HPDE6-E6E7 (cell line): ENCODE results near the gene TPH2.

Experiments
- DNase-seq: peaks from one replicate; pipeline ENCODE4 v3.0.0; 2011; ENCODE audit warnings: missing footprints; ENCODE audit errors: extremely low spot score

TPH2 gene

DNA sequence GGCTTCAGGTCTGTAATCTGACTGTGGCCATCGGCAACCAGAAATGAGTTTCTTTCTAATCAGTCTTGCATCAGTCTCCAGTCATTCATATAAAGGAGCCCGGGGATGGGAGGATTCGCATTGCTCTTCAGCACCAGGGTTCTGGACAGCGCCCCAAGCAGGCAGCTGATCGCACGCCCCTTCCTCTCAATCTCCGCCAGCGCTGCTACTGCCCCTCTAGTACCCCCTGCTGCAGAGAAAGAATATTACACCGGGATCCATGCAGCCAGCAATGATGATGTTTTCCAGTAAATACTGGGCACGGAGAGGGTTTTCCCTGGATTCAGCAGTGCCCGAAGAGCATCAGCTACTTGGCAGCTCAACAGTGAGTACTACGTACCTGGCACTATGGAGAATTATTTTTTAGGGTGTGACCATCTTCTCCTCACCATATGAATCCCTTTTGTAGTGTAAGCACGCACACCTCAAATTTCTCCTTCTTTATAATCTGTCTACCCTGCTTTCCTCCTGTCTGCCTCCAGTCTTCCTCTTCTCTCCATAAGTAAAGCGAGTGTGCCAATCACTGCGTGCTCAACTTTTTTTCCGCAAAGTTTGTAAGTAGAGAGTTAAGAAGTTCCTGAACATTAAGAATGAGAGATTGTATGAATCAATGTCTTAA, at the start of gene TPH2:
TSS of gene TPH2 (plus strand) at position 118 of the 658 bp plus-strand sequence. CDS start at position 260, 142 bp downstream.
- peak; percentile 28 for DNase-seq

DNA sequence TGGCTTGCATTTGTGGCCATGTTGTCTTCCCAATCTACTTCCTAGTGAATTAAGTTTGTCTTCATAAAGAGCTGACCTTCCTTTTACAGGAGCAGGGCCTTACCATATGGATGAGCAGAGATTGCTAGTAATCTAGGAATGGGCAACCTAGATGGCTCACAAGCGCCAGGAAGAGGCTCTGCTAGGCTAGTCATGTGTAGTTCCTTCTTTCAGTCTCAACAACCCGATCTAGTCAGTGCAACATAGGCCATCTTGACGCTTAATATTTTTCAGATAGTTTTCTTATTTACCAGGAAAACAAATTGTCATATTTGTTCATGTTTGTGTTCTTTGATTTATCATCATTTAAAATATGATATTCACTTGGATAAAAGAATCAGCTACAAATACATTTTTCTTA, 48.2 kb upstream of the TPH2 start:
- DNase-seq = no peak

DNA sequence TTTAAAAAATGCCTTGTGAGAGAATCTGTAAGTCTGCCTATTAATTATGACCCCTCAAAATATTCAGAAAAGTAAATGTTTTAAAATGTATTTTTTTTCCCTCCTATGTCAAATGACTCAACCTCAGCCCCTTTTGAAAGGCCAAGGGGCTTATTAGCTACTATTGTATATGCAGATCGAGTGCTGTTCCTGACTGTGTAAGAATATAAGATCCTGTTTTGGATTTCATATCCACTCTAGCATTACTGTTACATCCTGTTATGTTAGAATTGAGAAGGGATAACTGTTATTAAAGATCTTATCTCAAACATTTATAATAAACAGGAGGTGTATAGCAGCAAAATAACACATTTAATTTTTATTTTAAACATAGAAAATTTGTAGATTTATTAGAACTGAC, 46.6 kb upstream of the TPH2 start:
- DNase-seq = no peak

DNA sequence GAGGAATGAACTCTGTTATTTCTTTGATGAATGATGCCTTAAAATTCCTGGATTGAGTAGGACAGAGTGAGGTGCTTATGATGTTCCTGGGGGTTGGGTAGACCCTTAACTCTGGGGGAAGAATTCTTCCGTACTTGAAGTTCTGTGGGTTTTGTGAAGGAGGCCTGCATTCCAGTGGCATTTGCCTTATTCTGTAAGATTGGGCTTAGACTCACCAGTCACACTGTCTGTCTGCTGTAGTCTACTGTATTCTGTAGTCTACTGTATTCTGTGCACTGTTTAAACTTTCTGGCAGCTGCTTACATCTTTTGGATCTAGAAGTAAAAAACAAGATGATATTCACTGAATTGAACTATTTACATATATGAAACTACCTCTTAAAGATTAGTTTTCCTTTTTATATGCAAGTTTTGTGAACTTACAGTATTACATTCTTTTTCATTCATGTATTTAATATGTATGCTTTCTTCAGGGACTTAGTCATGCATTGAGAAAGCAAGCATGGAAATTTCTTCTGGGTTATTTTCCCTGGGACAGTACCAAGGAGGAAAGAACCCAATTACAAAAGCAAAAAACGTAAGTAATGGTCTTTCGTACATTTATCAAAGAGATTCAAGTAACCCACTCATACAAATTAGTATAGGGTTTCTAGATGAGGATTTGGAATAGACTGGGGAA, 42.3 kb upstream of the TPH2 start:
- DNase-seq = no peak

DNA sequence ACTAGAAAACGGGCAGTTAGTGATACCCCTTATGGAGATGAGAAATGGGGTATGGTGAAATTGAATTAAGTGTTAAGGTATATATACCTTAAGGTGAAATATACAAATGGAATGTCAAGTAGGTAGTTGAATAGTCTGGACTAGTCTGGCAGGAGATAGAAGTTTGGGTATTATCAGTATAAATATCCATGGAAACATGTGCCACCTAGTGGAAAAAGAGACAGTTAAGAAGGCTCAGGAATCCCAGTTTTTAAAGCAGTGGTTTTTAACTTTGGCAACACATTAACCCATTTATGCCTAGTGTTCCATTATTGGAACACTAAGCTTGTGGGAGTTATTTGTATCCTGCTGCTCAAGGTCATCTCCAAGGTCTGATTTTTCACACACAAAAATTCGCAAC, 38.6 kb upstream of the TPH2 start:
- peak; percentile 2 for DNase-seq

DNA sequence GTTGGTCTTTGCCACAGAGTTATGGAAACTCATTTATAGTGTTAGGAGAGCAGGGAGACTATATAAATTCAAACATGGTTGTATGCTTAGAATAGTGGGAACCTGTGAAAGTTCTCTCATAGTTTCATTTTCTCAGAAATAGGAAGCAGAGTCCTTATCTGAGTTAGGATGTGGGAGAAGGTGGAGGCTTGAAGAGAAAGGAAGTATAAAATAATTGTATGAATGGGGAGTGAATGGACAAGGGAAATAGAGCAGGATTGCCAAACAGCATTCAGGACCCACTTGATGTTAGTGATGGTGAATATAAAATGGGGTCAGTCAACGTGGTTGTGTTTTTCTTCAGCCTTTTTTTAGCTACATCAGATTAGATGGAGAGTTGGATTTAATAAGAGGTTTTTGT, 34.0 kb upstream of the TPH2 start:
- DNase-seq = no peak

DNA sequence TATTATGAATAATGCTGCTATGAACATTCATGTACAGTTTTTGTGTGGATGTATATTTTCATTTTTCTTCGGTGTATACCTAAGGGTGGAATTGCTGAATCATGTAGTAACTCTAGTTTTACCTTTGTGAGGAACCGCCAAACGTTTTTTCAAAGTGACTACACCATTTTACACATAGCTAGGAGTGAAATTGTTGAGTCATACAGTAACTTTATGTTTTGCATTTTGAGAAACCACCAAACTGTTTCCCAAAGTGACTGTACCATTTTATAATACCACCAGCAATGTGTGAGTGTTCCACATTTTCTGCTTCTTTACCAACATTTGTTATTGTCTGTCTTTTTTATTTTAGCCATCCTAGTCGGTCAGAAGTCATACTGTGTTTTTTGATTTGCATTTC, 3.1 kb upstream of the TPH2 start:
- DNase-seq = no peak

DNA sequence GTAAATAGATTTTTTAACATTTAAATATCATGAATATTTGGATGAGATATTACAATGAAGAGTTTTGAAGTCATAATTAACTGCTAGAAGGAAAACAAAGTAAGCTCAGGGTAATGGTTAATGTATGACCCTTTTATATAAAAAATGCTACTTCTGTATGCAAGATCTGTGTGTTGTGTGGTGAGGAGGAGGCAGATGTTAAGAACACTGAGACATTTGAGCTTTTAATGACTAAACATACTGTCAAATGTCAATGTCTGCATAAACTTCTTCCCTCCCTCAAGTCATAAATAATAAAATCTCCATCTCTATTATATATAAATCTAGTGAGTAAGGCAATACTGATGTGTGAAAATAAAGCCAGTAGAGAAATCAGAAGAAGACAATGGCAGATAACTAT, 1.4 kb downstream of the TPH2 start:
- DNase-seq = no peak

DNA sequence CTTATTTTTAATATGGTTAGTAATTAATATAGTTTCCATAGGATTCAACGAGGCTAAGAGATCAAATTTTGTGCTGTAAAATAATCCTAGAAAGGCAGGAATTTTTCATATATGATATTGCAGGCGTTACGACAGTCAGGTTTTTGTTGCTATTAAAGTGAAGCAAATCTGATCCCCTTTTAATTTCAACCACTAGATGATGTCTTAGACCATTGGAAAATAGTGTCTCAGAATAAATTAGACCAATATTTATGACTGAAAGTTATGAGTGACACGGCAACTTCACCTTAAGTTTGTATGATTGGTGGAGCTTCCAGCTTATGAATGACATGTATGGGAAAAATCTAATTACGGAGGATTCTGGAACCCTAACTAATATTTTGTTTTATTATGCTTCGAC, 2.5 kb downstream of the TPH2 start:
- DNase-seq = no peak

DNA sequence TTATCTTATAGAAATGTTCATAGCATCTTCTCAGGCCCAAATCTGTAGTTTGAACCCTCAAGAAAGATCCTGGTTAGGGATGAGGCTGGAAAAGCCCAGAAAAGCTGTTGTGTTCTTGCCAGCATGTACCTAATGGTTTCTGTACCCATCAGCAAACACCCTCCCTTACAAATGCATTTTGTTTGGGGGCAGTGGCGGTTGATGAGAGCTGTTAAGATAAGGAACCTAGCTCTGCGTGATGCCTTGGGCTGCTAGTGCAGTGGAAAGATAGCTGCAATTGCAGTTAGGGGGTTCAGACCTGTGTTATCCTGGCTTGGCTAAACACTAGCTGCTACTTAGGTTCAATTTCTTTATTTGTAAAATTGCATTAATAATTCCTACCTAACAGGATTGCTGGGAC, 3.6 kb downstream of the TPH2 start:
- DNase-seq = no peak

DNA sequence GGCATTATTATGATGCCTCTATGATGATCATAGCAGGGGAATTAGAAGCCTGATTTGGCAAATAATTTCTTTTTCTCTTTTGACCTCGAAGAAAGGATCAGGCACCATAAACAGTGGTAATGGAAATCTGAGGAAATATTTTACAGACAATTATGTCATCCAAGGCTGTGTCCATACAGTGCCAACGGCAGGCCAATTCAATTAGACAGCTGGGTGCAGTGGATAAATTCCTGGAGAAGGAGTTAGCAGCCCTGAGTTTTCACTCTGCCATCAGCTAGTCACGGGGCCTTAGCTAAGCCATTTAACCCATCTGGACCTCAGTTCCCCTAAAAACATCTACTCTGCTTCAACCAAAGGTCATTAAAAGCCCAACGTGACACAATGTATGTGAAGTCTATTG, 4.1 kb downstream of the TPH2 start:
- no peak for DNase-seq

DNA sequence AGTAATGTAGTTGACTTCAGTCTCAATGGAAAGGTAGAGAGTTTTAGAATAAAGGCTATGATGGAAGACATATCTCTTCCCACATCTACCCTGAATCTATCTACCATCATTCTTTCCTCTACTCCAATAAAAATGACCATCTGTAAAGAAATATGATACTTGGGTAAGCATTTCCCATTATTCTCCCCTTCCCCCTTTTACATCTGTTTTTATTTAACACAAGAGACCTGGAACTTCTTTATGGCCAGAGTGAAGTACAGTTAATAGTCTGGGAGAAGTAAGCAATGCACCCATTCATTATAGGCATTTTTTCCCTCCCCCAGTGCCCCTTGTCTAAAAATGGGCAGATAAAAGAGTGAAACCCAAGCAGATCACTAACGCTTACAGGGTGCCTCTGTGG, 6.5 kb downstream of the TPH2 start:
- DNase-seq = no peak

DNA sequence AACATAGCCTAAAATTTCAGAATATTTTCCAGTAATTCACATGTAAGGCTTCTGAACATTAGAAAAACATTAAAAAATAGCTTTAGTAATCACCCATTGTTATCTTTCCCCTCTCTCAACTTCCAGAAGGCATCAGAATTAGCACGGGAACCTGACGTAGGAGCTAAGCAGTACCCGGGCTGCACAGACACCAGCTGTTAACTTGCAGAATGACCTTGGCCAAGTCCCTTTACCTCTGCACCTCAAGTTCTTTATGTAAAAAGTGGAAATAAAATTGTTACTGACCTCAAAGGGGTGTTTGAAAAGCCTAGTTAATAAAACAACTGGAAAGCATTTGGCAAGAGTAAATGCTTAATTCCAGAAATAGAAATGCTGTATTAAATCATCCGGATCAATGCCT, 7.2 kb downstream of the TPH2 start:
- no peak for DNase-seq

DNA sequence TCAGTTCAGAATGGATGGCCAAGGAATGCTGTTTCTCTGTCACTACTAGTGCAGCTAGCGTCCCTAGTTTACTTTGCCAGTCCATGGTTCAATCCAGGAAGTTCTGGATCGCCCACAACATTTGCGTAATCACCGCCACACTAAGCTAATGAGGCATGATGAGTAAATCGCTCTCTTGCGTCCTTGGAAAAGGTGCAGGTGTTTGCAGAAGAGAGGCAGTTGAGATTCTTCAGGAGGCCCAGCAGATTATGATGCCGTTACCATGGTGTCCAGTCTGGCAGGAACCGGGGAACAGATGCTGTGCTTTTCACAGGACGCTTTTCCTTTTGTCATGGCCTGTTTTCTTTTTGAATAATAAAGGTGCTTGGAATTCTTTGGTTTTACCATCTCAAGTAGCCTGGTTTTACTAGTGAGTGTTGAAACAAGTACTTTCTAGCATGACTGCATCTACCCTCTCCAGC, 9.0 kb downstream of the TPH2 start:
- peak; percentile 45 for DNase-seq

DNA sequence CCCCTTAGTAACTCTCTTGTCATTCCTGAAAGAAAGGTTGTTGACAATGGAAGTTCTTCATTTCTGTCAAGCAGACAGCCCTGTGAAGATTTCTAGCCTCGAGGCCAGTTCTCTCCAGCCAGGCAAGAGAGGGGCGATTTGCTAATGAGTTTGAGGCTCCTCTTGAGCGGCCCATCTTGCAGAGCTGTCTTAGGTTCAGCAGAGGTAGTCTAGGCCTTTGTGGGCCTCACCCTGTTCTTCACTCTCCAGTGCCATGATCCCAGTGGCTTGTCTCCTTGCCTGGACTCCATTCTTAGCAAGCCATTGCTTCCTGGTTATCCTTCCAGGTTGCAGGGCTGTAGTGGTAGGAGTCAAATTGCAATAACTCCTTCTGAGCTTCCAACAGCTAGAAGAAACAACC, 9.7 kb downstream of the TPH2 start:
- no peak for DNase-seq

DNA sequence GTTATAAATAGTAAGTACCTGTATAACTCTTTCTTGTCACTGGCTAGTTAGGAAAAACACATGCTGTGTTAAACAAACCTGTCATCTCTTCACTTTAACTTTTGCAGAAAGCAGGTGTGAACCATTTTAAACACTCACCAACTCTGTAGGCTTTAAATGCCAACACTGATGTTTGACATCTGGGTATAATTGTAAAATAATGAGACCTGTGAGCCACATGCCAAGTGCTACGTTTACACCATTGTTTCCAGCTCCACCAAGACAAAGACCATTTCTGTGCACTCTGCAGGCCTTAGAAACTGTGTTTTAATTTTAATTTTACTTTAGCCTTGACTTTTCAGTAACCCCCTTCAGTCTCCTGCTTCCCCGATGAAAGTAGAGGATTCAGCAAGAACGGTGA, 11.0 kb downstream of the TPH2 start:
- DNase-seq = no peak

DNA sequence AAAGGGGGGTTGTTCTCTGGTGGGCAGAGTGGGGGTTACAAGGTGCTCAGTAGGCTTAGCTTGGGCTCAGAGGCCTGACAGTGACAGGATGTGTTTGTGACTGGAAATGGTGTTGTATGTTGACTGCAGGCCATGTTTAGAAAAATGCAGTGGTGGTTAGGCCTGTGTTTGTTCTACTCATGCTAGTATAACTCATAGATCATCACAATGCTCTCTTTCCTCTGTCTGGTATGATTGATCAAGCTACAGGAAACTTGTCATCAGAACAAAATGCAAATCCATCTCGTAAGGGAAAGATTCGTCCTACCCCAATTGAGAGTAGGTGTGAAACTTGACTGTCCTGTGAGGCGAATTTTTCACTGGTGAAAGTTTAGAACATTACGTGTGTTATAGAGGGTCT, 11.8 kb downstream of the TPH2 start:
- no peak for DNase-seq

DNA sequence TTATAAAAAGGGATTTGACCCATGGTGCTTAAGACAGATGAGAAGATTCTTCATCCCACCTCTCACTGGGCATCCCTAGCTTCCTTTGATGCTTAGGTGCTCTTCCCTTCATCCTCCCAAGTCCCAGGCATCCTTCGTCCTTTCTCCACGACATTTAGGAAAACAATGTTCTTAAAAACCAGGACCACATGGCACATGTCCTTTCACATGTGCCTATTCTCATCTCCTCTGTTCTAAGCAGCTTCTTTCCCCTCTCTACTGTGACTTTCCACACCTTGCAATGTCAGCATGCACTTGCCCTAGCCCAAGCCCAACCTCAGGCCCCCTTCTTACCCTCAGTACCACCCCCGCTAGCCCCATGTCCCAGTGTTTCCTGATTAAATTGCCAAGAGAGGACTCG, 12.2 kb downstream of the TPH2 start:
- DNase-seq = no peak

DNA sequence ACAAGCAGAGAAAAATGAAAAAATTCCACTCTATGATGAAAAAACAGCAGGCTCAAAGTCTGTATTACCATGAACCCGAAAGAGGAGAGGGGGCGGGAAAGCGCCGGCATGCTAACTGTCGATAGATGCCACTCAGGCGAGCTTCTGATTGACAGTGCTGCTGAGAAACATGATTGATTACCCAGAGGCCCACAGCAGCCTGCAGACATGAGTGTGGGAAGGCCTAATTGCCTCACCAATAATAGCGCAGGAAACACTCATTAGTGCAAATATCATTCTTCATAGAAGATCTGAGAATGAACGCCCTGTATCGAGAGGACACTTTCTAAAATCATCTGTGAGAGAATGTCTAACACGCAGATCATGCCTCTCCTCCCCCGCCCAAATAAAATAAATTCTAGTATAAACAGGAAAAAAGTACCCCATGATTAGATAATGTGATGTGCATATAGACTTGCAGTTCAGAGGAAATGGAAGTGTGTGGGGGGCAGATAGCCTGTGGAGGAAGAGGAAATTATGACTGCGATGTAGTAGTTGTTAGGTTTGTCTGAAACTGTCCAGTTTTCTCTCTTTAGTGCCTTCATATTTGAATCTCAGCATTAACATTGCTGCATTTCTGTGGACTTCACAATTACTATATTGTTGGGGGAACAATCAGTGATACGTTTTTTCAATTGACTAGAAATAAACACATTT, 15.6 kb downstream of the TPH2 start:
- DNase-seq = no peak

DNA sequence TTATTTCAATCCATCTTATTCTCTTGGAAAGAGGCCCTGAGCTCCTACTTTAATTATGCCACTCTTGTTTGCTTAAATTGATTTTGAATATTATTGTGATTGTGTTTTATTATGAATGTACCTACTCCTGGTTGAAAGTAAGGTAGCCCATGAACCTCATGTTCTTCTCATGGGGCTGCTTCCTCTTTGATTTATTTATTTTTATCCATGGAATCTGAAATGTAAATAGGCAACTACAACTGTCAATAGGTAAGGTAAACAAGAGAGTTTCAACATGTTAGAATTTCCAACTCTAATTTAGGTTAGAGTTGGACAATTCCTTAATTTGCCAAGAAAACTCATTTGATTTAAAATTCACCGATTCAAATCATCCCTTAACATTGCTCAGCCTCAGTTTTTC, 16.2 kb downstream of the TPH2 start:
- DNase-seq = no peak

DNA sequence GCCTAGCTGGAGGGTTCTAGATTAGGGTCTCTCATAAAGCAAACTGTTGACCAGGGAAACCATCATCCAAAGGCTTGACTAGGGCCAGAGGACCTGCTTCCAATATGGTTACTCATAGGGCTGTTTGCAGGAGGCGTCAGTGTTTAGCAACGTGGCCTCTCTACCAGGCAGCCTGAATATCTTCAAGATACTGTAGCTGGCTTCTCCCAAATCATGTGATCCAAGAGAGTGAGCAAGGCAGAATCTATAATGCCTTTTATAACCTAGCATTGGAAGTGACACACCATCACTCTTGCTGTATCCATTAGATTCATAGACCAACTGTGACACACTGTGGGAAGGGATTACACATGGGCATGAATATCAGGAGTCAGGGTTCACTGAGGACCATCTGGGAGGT, 17.3 kb downstream of the TPH2 start:
- DNase-seq = no peak

DNA sequence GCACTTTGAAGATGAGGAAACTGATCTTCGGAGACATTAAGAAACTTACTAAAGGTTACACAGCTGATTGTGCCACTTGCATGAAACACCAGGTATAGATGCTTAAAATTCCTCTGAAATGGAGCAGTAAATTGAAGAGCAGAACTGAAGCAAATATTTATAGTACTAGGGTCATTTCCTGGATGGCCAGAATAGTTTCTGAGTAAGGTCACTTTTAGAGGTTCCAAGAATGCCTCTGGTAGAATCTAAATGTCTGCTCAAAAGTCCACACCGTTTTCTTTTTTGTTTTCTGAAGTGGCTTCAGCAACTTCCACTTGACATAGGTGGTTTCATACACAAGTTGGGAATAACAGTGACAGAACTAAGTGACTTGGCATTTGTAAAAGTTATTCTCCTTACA, 19.4 kb downstream of the TPH2 start:
- no peak for DNase-seq

DNA sequence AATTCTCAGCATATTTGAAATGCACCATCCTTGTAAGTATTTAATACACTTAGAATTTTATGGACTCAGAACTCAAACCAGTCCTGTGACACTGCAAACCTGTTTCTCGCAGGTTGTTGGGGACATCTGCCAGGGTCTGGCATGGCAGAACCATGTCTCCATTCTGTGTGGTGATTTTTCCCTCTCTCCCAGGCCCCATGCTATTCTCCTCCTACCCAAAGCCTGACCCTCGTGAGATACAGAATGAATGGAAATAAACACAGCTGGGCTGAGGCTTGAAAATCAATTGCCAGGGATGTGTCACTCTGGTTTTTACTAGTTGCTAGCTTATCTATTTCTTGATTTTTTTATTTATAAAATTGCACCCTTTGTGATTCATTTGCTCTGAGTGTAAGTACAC, 19.8 kb downstream of the TPH2 start:
- no peak for DNase-seq
